Liver (tissue), 9 donors: Measurements from ENCODE around the gene PCAT7. TPM values are rescaled to one million over a fixed set of nuclear protein-coding genes. Genes with fewer than 3 reads are reported as not detected.
"Not testable (repeated sequence)": the region's sequence is repeated elsewhere in the genome, so short reads cannot be mapped to it uniquely, and the experiment has no call there.

Experiments used
- DNase-seq: peaks from one replicate; pipeline ENCODE4 v3.0.0-alpha.2; 2017; ENCODE audit warnings: low spot score
- H3K27ac ChIP-seq, 2 donors: one replicate each; pipeline ENCODE4 v1.7.0; 2013; ENCODE audit warnings: inconsistent platforms in 2 of 2, low read length in 2 of 2, control low read depth in 1 of 2, low read depth in 1 of 2, mild to moderate bottlenecking in 1 of 2
- H3K27me3 ChIP-seq, 4 donors: one replicate each; pipeline versions ENCODE4 v1.6.1 to v1.7.0; 2013; ENCODE audit warnings: low read length in 3 of 4, inconsistent platforms in 1 of 4, mild to moderate bottlenecking in 1 of 4, moderate library complexity in 1 of 4; ENCODE audit not compliant: control insufficient read depth in 4 of 4, insufficient read depth in 4 of 4
- H3K36me3 ChIP-seq, 4 donors: one replicate each; pipeline versions ENCODE4 v1.6.1 to v1.7.0; 2013; ENCODE audit warnings: low read length in 3 of 4, mild to moderate bottlenecking in 3 of 4, low read depth in 1 of 4, moderate library complexity in 1 of 4; ENCODE audit not compliant: control insufficient read depth in 4 of 4, insufficient read depth in 3 of 4
- H3K4me1 ChIP-seq, 4 donors: one replicate each; pipeline versions ENCODE4 v1.6.1 to v1.7.0; 2013; ENCODE audit warnings: low read length in 3 of 4, mild to moderate bottlenecking in 3 of 4, moderate library complexity in 1 of 4; ENCODE audit not compliant: control insufficient read depth in 4 of 4, insufficient read depth in 4 of 4
- H3K4me3 ChIP-seq, 3 donors: one replicate each; pipeline versions ENCODE4 v1.6.1 to v1.7.0; 2013; ENCODE audit warnings: low read length in 3 of 3, control low read depth in 1 of 3, low read depth in 1 of 3, mild to moderate bottlenecking in 1 of 3
- H3K9ac ChIP-seq, 2 donors: one replicate each; pipeline ENCODE4 v1.7.0; 2013; ENCODE audit warnings: low read length in 2 of 2, mild to moderate bottlenecking in 2 of 2, moderate library complexity in 2 of 2, control low read depth in 1 of 2, low read depth in 1 of 2
- H3K9me3 ChIP-seq, 4 donors: one replicate each; pipeline versions ENCODE4 v1.6.1 to v1.7.0; 2013; ENCODE audit warnings: low read length in 3 of 4; ENCODE audit not compliant: control insufficient read depth in 4 of 4
- CTCF ChIP-seq: fragments of 150-350 bp; IDR thresholded peaks from 2 replicates; pipeline ENCODE4 v1.5.1; 2017; ENCODE audit warnings: improper control_type of control experiment, low read depth, low read length; ENCODE audit not compliant: missing input control
- FOXA1 ChIP-seq: IDR thresholded peaks from 2 replicates; pipeline ENCODE4 v1.6.1; 2016; ENCODE audit warnings: antibody characterized with exemption
- FOXA2 ChIP-seq: IDR thresholded peaks from 2 replicates; pipeline ENCODE4 v1.6.1; 2016; ENCODE audit warnings: antibody characterized with exemption
- GABPA ChIP-seq, 2 donors: IDR thresholded peaks in 1 of 2; conservative IDR thresholded peaks in 1 of 2; 2 replicates each; pipeline ENCODE4 v1.6.1; 2016; ENCODE audit warnings: antibody characterized with exemption in 2 of 2, mild to moderate bottlenecking in 1 of 2, moderate library complexity in 1 of 2
- HNF4A ChIP-seq, 2 donors: conservative IDR thresholded peaks; 2 replicates each; pipeline ENCODE4 v1.6.1; 2016; ENCODE audit warnings: antibody characterized with exemption in 2 of 2, mild to moderate bottlenecking in 2 of 2
- HNF4G ChIP-seq: IDR thresholded peaks from 2 replicates; pipeline ENCODE4 v1.6.1; 2016; ENCODE audit warnings: antibody characterized with exemption
- MAX ChIP-seq: IDR thresholded peaks from 2 replicates; pipeline ENCODE4 v1.6.1; 2016; ENCODE audit warnings: antibody characterized with exemption
- RAD21 ChIP-seq, 2 donors: IDR thresholded peaks; 2 replicates each; pipeline ENCODE4 v1.6.1; 2016; ENCODE audit warnings: antibody characterized with exemption in 2 of 2, mild to moderate bottlenecking in 2 of 2
- REST ChIP-seq: IDR thresholded peaks from 2 replicates; pipeline ENCODE4 v1.6.1; 2016; ENCODE audit warnings: antibody characterized with exemption, mild to moderate bottlenecking
- RXRA ChIP-seq, 2 donors: IDR thresholded peaks; 2 replicates each; pipeline ENCODE4 v1.6.1; 2017 to 2018; ENCODE audit warnings: antibody characterized with exemption in 2 of 2, mild to moderate bottlenecking in 1 of 2
- SP1 ChIP-seq: IDR thresholded peaks from 2 replicates; pipeline ENCODE4 v1.6.1; 2018; ENCODE audit warnings: antibody characterized with exemption, mild to moderate bottlenecking
- TAF1 ChIP-seq: conservative IDR thresholded peaks from 2 replicates; pipeline ENCODE4 v1.6.1; 2016; ENCODE audit warnings: antibody characterized with exemption, mild to moderate bottlenecking
- YY1 ChIP-seq: IDR thresholded peaks from 2 replicates; pipeline ENCODE4 v1.6.1; 2016; ENCODE audit warnings: antibody characterized with exemption, mild to moderate bottlenecking
- ZBTB33 ChIP-seq: IDR thresholded peaks from 2 replicates; pipeline ENCODE4 v1.6.1; 2016; ENCODE audit warnings: antibody characterized with exemption
- WGBS: extraction: QIAGEN DNeasy Blood & Tissue Kit; methylation state at CpG from one replicate; pipeline ENCODE4 v1.1.7; 2013; 5-methylcytosine and 5-hydroxymethylcytosine counted together
- polyA plus RNA-seq, 2 donors: library from polyadenylated mRNA; stranded (reverse) in 1 of 2; unstranded in 1 of 2; fragments of 200-250 nt in 1 of 2; fragments of >200 nt in 1 of 2; fragmentation: Nextera tagmentation in 1 of 2; extraction: Ambion mirVana in 1 of 2; gene quantifications; one replicate each; pipeline versions ENCODE4 v1.2.1 to v1.2.3, GENCODE V29; 2013 to 2015
- total RNA-seq, 2 donors: library from RNA; depleted of rRNA; stranded (reverse); fragments of >200 nt; gene quantifications; one replicate each; pipeline ENCODE4 v1.2.3, GENCODE V29; 2014
- donor health status: healthy.
- donor health status: healthy.
- donor health status: healthy.
- donor health status: healthy.
- donor health status: healthy.

Gene PCAT7
- total RNA-seq, result under 1 TPM; 0.19 to 0.67 TPM
- under 1 TPM; 0.71 to 0.95 TPM for polyA plus RNA-seq

- Histone ChIP-seq H3K27ac (peak within 1 kb of the TSS; percentile 92 to 93), H3K36me3 (peaks cover 0 to 7% (median 3%) of the 10 kb centered on the region in 4 donors), H3K9me3 (no peaks in the 10 kb centered on the region), H3K9ac (peak within 1 kb of the TSS; percentile 51 to 81), H3K27me3 (no peaks in the 10 kb centered on the region), H3K4me3 (peak within 1 kb of the TSS; percentile 60 to 85 (median 78)), H3K4me1 (peaks cover 3 to 15% (median 10%) of the 10 kb centered on the region in 4 donors)
- WGBS, result 51% methylated on average over 40 of the region's 40 CpGs
- DNase-seq, result no peak
- peak; percentile 78 for TF ChIP-seq TAF1
- TF ChIP-seq CTCF, result peak; percentile 81
- TF ChIP-seq ZBTB33, result no peak
- TF ChIP-seq YY1, result peak; percentile 22
- TF ChIP-seq RAD21 (IDR thresholded peaks at IDR 0.05), result peak; percentile 88 to 89
- no peak for TF ChIP-seq HNF4G
- TF ChIP-seq GABPA (IDR thresholded peaks at IDR 0.05 in 1 of 2, conservative IDR thresholded peaks at IDR 0.05 in 1 of 2), result no peak
- peak; percentile 92 for TF ChIP-seq REST
- no peak for TF ChIP-seq FOXA2
- peak; percentile 31 for TF ChIP-seq SP1
- peak; percentile 13 to 16 for TF ChIP-seq HNF4A (conservative IDR thresholded peaks at IDR 0.05)
- TF ChIP-seq RXRA (IDR thresholded peaks at IDR 0.05), result peak; percentile 26 to 27
- TF ChIP-seq MAX, result no peak
- TF ChIP-seq FOXA1, result no peak
Measured at GRCh38 chr9:94554439-94555331, at the start of gene PCAT7. Gene PCAT7 (plus strand): TSS chr9:94555083.

- DNase-seq, H3K9me3 ChIP-seq, H3K4me3 ChIP-seq, H3K27me3 ChIP-seq, H3K9ac ChIP-seq, H3K27ac ChIP-seq, H3K36me3 ChIP-seq, H3K4me1 ChIP-seq: not testable (repeated sequence)
- 98% methylated on average over 4 of the region's 4 CpGs for WGBS
Measured at GRCh38 chr9:94506370-94506769, 48.5 kb upstream of the PCAT7 start.
